Right renal pelvis (tissue), 4 donors: Measurements from ENCODE around the gene ADCY9. TPM values are rescaled to one million over a fixed set of nuclear protein-coding genes. Genes with fewer than 3 reads are reported as not detected.
"Not testable (repeated sequence)": the region's sequence is repeated elsewhere in the genome, so short reads cannot be mapped to it uniquely, and the experiment has no call there.

ENCODE experiments used
- DNase-seq, 4 donors: peaks; one replicate each; pipeline ENCODE4 v3.0.0-alpha.2; 2013; ENCODE audit warnings: low read depth in 4 of 4, low spot score in 3 of 4, missing footprints in 1 of 4
- polyA plus RNA-seq, 4 donors: library from polyadenylated mRNA; unstranded; fragments of 120-200 nt; gene quantifications; one replicate each; pipeline ENCODE4 v1.2.1, GENCODE V29; 2013; ENCODE audit not compliant: insufficient read length in 4 of 4

ADCY9 gene
- polyA plus RNA-seq, 4 donors: 7.9 to 10.4 (median 9.7) TPM

DNA sequence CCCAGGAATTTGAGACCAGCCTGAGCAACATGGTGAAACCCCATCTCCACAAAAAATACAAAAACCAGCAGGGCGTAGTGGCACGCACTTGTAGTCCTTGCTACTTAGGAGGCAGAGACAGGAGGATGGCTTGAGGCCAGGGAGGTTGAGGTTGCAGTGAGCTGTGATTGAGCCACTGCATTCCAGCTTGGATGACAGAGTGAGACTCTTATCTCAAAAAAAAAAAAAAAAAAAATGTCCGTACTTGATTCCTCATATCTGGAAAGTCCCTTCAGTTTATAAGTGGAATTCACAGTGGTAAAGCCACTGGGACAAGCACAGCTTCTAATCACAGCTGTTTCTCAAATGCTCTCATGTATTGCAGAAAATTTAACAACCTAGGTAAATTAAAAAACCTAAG is 157.1 kb downstream of the ADCY9 start:
- DNase-seq: no peak

DNA sequence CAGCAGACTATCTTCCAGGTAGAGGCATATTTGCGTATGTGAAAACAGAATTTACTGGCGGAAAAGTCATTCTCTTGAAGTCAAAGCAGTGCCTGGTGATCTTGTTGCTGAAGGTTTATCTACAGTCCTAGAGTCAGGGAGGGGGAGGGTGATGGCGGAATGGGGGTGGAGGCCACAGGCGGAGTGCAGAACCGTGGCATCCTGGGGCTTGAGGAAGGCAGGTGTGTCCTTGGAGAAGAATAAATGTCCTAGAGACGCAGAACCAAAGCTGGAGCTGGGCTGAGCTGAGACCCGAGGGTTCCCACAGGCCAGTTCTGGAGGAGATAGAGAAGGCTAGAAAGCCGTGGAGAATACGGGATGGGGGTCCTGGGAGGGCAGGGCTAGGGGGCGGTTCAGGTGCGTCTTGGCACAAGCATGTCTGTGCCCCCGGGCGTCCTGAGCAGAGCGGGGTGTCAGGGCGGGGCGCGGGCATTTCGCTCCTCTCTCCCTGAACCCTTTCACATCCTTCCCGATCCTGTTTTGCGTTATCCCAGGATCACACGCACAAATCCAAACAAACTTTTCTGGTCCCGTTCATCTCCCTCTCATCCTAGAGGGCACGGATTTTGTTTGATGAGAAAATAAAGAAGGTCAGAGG is 158.8 kb downstream of the ADCY9 start:
- DNase-seq: no peak

DNA sequence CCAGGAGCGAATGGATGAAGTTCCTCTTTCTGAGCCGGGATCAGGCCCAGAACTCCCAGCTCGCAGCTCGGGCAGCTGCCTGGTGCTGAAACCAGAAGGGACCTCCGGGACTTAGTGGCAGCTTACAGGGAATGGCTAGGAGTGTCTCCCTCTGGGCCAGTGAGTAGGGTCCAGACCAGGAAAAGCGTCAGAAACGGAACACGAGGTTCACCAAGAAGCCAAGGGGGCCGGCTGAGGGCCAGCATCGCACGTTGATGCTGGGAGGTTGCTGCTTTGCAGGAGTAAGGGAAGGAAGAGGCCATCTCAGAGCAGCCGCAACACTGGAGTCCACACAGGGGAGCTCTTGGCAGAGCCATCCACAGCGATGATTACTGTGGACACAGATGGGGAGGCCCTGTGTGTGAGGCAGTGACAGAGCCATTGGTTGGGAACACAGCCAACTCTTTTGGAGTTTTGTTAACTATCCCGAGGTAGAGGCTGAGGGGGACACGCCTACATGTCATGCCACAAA is 161.8 kb downstream of the ADCY9 start:
- no peak for DNase-seq

DNA sequence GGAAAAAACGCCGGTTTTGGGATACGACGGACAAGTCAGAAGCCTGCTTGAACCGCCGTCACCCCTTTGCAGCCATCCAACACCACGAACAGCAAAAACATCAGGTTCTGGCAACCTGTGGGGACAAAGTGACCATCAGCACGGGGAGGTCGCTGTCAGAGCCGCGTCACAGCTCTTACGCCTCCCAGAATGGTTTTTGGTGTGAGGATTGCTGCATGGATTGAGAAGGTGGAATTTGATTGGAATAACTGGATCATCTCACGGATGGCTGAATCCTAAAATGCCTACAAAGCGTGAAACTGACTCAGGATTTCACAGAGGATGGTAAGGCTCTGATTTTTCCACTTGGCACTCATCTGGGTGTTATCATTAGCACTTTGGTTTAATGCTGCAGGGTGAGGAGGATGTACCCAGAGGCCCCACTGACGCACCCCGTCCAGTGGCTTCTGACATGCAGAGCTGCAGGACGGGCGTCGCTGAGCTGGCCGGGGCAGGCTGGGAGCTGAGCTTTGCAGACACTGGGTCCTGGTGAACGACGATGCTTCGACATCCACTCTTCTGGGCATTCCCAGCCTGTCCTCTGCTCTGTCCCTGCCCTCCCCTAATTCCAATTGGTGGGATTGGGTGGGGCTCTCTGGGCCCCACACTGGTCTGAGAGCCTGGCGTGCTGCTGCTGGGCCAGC is 162.4 kb downstream of the ADCY9 start:
- no peak for DNase-seq

DNA sequence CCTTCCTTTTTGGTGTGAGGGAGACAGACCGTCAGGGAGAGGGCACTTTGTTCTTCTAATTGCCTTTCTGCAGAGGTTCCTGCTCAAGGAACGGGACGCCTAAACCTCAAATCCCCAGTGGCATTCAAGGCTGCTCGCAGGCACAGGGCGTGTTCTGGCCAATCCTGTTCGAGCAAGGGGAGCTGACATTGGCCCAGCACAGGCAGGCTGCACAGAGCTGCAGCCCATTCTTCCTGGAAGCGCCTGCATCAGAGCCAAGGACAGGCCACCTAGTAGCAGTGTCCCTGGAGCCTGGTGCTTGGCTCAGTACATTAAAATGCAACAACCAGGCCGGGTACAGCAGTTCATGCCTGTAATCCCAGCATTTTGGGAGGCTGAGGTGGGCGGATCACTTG is 163.5 kb downstream of the ADCY9 start:
- DNase-seq: no peak

DNA sequence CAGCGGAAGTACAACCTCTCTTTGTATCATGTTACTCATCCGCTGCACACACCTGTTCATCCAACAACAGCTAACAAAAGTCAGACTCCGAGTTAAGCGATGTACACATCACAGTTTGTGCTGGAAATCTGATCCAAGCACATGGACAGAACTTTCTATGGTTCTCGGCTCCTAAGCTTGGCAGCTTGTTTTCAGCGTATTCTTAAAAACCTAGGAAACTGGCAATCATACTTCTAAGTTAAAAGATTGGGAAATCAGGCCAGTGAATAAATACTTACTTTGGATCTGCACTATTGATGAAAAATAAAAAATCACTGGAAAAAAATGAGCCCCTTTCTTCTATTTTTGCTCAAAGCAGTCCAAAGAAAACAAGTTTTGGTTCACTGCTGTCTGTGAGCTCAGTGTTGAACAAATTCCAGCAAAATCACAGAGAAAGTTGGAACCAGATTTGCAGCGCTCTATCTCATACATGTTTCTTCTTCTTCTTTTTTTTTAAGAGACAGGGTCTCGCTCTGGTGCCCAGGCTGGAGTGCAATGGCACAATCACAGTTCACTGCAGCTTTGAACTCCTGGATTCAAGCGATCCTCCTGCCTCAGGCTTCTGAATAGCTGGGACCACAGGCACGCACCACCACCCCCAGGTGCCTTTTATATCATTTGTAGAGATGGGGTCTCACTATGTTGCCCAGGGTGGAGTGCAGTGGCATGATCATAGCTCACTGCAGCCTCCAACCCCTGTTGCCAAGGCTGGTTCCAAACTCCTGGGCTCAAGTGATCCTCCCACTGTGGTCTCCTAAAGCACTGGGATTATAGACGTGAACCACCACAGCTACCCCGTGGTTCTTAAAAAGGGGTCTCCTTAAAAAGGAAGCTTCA is 164.1 kb downstream of the ADCY9 start:
- no peak for DNase-seq

DNA sequence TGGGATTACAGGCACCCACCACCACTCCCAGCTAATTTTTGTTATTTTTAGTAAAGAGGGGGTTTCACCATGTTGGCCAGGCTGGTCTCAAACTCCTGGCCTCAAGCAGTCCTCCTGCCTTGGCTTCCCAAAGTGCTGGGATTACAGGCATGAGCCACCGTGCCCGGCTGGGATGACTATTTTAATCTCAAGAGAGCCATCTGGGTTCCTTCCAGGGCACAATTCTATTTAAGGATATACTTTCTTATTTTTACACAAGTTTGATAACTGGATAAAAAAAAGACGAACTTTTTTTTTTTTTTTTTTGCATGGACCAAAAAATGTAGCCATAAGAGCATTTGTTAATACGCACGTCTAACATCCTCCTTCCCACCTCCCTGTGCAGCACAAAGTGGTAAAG is 164.9 kb downstream of the ADCY9 start:
- DNase-seq: not testable (repeated sequence)

DNA sequence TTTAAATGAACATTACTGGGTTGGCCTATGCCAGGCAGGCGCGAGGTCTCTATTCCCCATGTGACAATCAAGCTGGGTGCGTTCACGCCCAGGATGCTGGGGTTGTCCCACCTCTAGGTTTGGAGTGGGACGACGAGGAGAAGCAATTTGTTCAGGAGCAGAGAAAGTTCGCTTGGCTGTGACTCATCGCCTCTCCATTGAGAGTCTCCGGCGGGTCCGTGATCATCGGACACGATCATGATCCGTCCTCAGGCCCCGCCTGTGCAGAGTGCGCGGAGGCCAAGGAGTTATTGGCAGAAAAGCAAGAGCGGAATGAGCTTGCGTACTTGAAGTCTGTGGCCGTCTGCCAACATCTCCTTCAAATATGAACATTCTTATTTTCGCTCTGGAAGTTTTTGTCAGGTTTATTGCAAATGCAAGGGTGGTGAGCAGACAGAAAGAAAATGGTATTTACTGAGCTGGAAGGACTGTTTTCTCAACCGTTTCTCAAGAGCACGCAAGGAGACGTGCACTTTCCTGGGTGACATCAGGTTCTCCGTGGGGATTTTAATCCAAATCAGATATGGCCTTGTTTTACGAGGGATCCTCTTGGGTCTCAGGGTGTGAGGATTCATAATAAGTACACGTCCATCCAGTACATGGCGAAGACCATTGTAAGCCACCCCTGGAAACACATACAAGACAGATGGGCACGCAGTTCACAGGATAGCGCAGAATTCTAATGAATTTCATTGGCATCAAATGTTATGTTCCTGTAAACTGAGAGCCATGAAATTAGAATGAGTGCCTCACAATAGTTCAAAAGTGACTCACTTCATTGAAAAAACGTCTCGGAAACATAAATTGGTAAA is 165.7 kb downstream of the ADCY9 start:
- DNase-seq: peak in 2 of 4 donors; percentile 62 to 75

DNA sequence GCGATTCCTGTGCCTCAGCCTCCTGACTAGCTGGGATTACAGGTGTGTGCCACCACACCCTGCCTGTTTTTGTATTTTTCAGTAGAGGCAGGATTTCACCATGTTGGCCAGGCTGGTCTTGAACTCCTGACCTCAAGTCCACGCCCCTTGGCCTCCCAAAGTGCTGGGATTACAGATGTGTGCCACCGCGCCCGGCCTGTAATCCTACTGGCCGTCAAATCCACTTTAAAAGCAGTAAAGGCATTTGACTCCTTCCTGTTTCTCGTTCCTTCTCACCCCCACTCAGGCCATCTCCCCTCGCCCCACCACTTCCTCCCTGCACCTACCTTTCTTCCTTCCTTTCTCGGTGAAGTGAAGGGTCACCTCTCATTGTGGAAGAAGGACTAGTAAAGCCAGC is 166.3 kb downstream of the ADCY9 start:
- DNase-seq: no peak

DNA sequence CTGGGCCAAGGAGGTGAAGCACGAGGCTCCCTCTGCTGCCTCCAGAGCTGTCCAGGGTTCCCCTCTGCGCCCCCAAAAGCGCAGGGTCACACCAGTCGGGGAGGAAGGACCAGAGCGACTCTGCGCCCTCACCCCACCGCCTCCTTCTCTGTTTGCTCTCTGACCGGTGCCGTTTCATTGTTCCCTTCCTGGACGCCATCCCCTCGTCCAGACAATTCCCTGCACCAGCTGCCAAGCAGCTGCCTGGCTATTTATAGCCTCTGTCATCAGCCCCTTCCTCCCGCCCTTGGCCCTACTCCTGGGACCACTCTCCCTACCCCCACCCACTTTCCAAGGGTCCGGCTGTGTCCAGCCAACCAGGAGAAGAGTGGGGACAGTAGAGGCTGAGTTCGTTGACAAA is 167.0 kb downstream of the ADCY9 start:
- no peak for DNase-seq

DNA sequence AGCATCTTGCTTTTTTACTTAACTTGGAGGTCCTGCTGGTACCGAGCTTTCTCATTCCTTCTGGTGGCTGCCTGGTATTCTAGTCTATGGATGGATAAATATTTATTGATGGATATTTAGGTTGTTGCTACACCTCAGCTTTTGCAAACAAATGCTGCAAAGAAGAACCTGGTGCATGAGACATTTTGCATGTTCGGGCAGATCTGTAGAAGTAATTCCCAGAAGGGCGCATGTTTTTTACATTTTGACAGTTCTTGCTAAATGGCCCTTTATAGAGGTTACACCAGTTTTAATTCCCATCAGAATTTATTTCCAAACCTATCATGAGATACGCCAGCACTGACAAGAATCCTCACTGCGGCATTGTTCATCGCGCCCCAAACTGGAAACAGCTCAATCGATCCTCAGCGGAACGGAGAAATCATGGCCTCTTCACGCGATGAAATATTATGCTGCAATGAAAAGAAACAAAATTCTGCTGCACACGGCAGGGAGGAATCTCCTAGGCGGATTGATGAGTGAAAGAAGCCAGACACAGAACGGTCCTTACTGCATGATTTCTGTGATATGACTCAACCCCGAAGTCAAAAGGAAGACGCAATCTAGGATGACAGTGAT is 167.8 kb downstream of the ADCY9 start:
- DNase-seq: no peak

DNA sequence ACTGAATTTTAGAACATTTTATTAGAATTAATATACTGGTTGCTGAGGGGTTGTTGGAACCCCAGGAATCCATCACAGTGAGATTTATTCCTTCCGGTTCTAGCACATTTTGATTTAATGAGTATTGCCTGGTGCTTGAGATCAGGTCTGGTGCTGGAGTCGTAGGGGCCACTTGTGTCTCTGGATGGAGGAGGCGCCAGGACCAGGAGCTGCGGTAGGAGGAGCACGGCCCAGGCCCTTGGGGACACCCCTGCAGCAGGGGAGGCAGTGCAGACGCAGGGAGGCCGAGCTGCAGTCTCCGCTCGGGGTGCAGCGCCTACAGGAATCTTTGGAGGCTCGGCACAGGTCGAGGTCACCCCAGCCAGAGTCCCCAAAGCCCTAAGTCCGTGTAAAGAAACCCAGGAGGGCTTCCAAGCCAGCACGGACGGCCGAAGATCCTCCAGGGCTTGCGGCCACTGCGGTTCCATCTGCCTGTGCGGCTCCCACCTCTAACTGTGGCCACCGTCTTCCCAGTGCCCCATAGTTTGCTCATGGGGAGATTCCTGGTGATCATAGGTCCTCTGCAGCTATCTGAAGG is 169.6 kb downstream of the ADCY9 start:
- DNase-seq: no peak

DNA sequence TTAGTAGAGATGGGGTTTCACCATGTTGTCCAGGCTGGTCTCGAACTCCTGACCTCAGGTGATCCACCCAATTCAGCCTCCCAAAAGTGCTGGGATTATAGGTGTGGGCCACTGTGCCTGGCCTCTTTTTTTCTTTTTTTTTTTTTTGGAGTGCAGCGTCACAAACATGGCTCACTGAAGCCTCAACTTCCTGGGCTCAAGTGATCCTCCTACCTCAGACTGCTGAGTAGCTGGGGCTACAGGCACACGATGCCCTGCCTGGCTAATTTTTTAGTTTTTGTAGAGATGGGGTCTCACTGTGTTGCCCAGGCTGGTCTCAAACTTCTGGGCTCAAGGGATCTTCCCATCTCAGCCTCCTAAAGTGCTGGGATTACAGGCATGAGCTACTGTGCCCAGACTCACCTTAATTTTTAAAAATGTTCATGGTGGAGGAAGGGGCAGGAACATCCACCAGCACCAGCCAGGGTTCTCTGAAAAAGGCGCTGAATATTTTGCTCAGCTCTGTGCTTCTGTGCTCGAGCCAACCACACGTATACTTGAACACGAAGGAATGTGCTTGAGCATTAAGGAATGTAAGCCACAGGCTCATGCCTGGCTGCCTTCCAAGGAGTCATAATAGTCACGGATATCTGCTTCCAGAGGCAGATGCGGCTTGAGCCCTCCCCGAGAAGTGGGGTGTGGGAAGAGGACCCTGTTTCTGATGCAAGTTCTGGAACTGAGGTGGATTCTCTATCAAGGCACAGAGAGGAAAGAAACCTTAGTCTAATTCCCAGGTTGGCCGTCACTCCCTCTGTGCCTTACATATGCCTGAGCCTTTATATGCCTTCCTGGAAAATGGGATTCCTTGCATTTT is 170.3 kb downstream of the ADCY9 start:
- peak in 2 of 4 donors; percentile 67 to 84 for DNase-seq

DNA sequence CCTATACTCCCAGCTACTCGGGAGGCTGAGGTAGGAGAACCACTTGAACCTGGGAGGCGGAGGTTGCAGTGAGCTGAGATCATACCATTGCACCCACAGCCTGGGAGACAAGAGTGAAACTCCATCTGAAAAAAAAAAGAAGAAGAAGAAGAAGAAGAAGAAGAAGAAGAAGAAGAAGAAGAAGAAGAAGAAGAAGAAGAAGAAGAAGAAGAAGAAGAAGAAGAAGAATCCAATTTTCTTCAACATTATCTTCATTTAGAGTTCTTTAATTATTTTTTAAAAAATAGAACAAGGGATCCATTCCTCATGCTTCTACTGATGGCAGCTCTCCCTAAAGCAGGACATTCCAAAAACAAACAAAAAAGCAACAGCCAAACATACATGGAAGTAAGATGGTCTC is 171.8 kb downstream of the ADCY9 start:
- DNase-seq: not testable (repeated sequence)

DNA sequence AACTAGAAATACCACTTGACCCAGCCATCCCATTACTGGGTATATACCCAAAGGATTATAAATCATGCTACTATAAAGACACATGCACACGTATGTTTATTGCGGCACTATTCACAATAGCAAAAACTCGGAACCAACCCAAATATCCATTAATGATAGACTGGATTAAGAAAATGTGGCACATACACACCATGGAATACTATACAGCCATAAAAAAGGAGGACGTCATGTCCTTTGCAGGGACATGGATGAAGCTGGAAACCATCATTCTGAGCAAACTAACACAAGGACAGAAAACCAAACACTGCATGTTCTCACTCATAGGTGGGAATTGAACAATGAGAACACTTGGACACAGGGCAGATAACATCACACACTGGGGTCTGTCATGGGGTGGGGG is 174.1 kb downstream of the ADCY9 start:
- DNase-seq: not testable (repeated sequence)

DNA sequence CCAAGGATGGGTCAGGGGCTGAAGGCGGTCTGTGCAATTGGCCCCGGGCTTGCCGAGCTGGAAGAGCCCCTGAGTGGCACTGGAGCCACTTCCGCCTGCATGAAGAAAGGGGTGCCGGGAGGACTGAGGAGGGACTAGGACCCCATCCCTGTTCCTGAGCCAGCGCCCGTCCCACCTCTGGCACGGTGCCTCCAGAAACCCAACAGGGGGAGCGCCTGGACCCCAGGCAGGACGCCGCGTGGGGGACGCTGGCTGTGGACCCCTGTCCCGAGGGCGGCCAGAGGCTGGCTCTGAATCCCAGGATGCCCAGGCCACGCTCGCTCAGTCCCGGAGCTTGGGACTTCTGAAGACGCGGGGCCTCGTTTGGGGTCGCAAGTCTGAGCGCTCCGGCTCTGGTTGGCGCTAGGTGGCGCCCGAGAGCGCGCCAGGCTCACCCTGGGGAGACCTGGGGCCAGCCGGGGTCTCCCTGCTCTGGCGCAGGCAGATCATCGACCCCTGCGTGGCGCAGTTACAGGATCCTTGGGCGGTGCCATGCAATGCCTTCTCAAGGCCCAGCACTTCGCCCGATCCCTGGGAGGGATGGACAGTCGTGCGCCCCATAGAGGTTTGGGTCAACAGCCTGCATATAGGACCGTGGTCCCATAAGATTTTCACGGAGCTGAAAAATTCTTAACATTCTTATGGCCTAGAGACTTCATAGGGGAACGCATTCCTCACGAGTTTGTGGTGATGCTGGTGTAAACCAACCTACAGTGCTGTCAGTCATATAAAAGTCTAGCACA is 177.2 kb downstream of the ADCY9 start:
- peak in 1 of 4 donors; percentile 67 for DNase-seq

DNA sequence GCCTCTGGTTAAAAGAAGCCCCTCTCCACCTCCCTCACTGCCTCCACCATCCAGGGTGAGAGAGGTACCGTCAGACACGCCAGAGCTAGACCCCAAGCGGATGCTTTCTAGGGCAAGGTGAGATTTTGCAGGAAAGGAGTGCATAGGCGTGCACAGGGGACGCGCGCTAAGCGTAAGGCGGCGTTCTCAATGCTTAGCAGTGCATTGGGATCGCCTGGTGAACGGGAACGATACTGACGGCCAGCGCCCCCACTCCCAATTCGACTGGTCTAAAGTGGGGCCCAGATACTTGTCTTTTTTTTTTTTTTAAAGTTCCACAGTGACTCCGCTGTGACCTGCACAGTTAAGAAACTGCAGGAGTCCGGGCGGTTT is 177.8 kb downstream of the ADCY9 start:
- DNase-seq: no peak
